HepG2 (cell line): ENCODE results near the gene VEGFA. TPM values are rescaled to one million over a fixed set of nuclear protein-coding genes. Genes with fewer than 3 reads are reported as not detected.
A peak's percentile ranks its signal among the peaks of the same experiment; 100 is the strongest.

Source experiments
- AHR ChIP-seq: IDR thresholded peaks from 2 replicates; pipeline ENCODE4 v1.6.1; 2018; ENCODE audit warnings: missing genetic modification reagents, missing compliant biosample characterization
- FOXA1 ChIP-seq, 2 experiments: fragments of 450-650 bp in 1 of 2; sonication (generic) in 1 of 2; formaldehyde crosslinking in 1 of 2; IDR thresholded peaks; 2 replicates each; pipeline versions ENCODE4 v1.4.0 to v1.6.1; 2016 to 2020; ENCODE audit warnings: missing genetic modification reagents in 1 of 2
- GMEB2 ChIP-seq: IDR thresholded peaks from 2 replicates; pipeline ENCODE4 v1.6.1; 2016; ENCODE audit warnings: missing biosample characterization, missing genetic modification reagents, low read depth
- KDM5B ChIP-seq: sonication (generic); formaldehyde crosslinking; IDR thresholded peaks from 2 replicates; pipeline ENCODE4 v1.4.0; 2020; ENCODE audit warnings: missing genetic modification reagents, mild to moderate bottlenecking, borderline replicate concordance
- MYPOP ChIP-seq: sonication (generic); formaldehyde crosslinking; IDR thresholded peaks from 2 replicates; pipeline ENCODE4 v1.8.1; 2023; ENCODE audit warnings: mild to moderate bottlenecking, moderate library complexity, missing genetic modification reagents
- NCOA2 ChIP-seq: sonication (generic); formaldehyde crosslinking; IDR thresholded peaks from 2 replicates; pipeline ENCODE4 v1.8.0; 2022; ENCODE audit warnings: inconsistent platforms
- NFKB2 ChIP-seq: sonication (generic); formaldehyde crosslinking; IDR thresholded peaks from 2 replicates; pipeline ENCODE4 v1.4.0; 2020; ENCODE audit warnings: missing genetic modification reagents, borderline replicate concordance
- SAP130 ChIP-seq: IDR thresholded peaks from 2 replicates; pipeline ENCODE4 v1.6.1; 2016; ENCODE audit warnings: low read depth
- SMAD1 ChIP-seq: sonication (generic); formaldehyde crosslinking; IDR thresholded peaks from 2 replicates; pipeline ENCODE4 v1.4.0; 2020; ENCODE audit warnings: missing genetic modification reagents, low read depth, mild to moderate bottlenecking, borderline replicate concordance
- SOX13 ChIP-seq, 3 experiments: fragments of 450-650 bp in 1 of 3; sonication (generic) in 1 of 3; formaldehyde crosslinking in 1 of 3; IDR thresholded peaks in 2 of 3; conservative IDR thresholded peaks in 1 of 3; 2 replicates each; pipeline versions ENCODE4 v1.5.0 to v1.6.1; 2016 to 2020; ENCODE audit warnings: antibody characterized with exemption in 1 of 3, mild to moderate bottlenecking in 1 of 3, missing compliant biosample characterization in 1 of 3, missing genetic modification reagents in 1 of 3, moderate library complexity in 1 of 3
- SRY ChIP-seq: sonication (generic); formaldehyde crosslinking; IDR thresholded peaks from 2 replicates; pipeline ENCODE4 v1.8.0; 2022; ENCODE audit warnings: mild to moderate bottlenecking, missing genetic modification reagents
- TEAD3 ChIP-seq: optimal IDR thresholded peaks from 2 replicates; pipeline ENCODE3; 2016; ENCODE audit warnings: borderline replicate concordance
- ZFP1 ChIP-seq: IDR thresholded peaks from 2 replicates; pipeline ENCODE4 v1.6.1; 2016
- ZNF121 ChIP-seq: sonication (generic); formaldehyde crosslinking; IDR thresholded peaks from 2 replicates; pipeline ENCODE4 v1.5.0; 2020; ENCODE audit warnings: mild to moderate bottlenecking, missing genetic modification reagents
- ZNF264 ChIP-seq: sonication (generic); formaldehyde crosslinking; IDR thresholded peaks from 2 replicates; pipeline ENCODE4 v1.4.0; 2020; ENCODE audit warnings: missing genetic modification reagents
- ZNF44 ChIP-seq: sonication (generic); formaldehyde crosslinking; IDR thresholded peaks from 2 replicates; pipeline ENCODE4 v1.5.1; 2020; ENCODE audit warnings: mild to moderate bottlenecking, missing genetic modification reagents
- ZNF580 ChIP-seq: IDR thresholded peaks from 2 replicates; pipeline ENCODE4 v1.6.1; 2016; ENCODE audit warnings: low read depth, borderline replicate concordance
- ZNF720 ChIP-seq: sonication (generic); formaldehyde crosslinking; IDR thresholded peaks from 2 replicates; pipeline ENCODE4 v1.4.0; 2020; ENCODE audit warnings: missing genetic modification reagents
- ZNF761 ChIP-seq: sonication (generic); formaldehyde crosslinking; conservative IDR thresholded peaks from 2 replicates; pipeline ENCODE4 v1.4.0; 2020; ENCODE audit warnings: mild to moderate bottlenecking, missing genetic modification reagents
- polyA plus RNA-seq, 8 experiments: library from polyadenylated mRNA; depleted of rRNA in 3 of 8; stranded (reverse) in 7 of 8; unstranded in 1 of 8; fragments of >200 nt; fragmentation: Illumina TruSeq in 4 of 8; extraction: Trizol in 4 of 8; gene quantifications; 2 replicates each; pipeline versions ENCODE4 v1.2.1 to v1.2.3, GENCODE V29; 2011 to 2016; ENCODE audit warnings: low read depth in 4 of 8, missing spikeins in 1 of 8, mixed read lengths in 1 of 8; ENCODE audit not compliant: insufficient read depth in 1 of 8
- total RNA-seq, 5 experiments: library from RNA; depleted of rRNA; stranded (reverse); fragments of >200 nt; fragmentation: Illumina TruSeq; extraction: Trizol; gene quantifications; 2 replicates each; pipeline ENCODE4 v1.2.3, GENCODE V29; 2016; ENCODE audit warnings: low read depth in 1 of 5
- TF ChIP-seq, protein P1 (sequence below): sonication (generic); formaldehyde crosslinking; IDR thresholded peaks from 2 replicates; pipeline ENCODE4 v1.4.0; 2020; ENCODE audit warnings: mild to moderate bottlenecking, missing genetic modification reagents
- TF ChIP-seq, protein P2 (sequence below): sonication (generic); formaldehyde crosslinking; IDR thresholded peaks from 2 replicates; pipeline ENCODE4 v1.4.0; 2020; ENCODE audit warnings: missing genetic modification reagents, borderline replicate concordance

VEGFA gene
- total and polyA plus RNA-seq, 2 of the 13 experiments (the other 11 are each of a cell fraction or from before 2014, with no cell fraction given): 68.1 to 629 TPM

- no peak for TF ChIP-seq MYPOP (CRISPR knock-in tag)
- TF ChIP-seq SOX13 (IDR thresholded peaks at IDR 0.05): no peak
- peak in 1 of 2 experiments; percentile 33; a peak in 1 of 4 replicates for TF ChIP-seq SOX13 (CRISPR knock-in tag; conservative IDR thresholded peaks at IDR 0.05 in 1 of 2, IDR thresholded peaks at IDR 0.05 in 1 of 2)
- TF ChIP-seq NCOA2 (CRISPR knock-in tag): 0 out of 2 replicates have a peak, but pooled peaks have one; percentile 30
- peak; percentile 59; the same call in 1 of the 2 replicates for TF ChIP-seq KDM5B (CRISPR knock-in tag)
- no peak for TF ChIP-seq ZNF761 (CRISPR knock-in tag)
- no peak for TF ChIP-seq GMEB2 (CRISPR knock-in tag)
- TF ChIP-seq, protein P1, sequence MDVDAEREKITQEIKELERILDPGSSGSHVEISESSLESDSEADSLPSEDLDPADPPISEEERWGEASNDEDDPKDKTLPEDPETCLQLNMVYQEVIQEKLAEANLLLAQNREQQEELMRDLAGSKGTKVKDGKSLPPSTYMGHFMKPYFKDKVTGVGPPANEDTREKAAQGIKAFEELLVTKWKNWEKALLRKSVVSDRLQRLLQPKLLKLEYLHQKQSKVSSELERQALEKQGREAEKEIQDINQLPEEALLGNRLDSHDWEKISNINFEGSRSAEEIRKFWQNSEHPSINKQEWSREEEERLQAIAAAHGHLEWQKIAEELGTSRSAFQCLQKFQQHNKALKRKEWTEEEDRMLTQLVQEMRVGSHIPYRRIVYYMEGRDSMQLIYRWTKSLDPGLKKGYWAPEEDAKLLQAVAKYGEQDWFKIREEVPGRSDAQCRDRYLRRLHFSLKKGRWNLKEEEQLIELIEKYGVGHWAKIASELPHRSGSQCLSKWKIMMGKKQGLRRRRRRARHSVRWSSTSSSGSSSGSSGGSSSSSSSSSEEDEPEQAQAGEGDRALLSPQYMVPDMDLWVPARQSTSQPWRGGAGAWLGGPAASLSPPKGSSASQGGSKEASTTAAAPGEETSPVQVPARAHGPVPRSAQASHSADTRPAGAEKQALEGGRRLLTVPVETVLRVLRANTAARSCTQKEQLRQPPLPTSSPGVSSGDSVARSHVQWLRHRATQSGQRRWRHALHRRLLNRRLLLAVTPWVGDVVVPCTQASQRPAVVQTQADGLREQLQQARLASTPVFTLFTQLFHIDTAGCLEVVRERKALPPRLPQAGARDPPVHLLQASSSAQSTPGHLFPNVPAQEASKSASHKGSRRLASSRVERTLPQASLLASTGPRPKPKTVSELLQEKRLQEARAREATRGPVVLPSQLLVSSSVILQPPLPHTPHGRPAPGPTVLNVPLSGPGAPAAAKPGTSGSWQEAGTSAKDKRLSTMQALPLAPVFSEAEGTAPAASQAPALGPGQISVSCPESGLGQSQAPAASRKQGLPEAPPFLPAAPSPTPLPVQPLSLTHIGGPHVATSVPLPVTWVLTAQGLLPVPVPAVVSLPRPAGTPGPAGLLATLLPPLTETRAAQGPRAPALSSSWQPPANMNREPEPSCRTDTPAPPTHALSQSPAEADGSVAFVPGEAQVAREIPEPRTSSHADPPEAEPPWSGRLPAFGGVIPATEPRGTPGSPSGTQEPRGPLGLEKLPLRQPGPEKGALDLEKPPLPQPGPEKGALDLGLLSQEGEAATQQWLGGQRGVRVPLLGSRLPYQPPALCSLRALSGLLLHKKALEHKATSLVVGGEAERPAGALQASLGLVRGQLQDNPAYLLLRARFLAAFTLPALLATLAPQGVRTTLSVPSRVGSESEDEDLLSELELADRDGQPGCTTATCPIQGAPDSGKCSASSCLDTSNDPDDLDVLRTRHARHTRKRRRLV (CRISPR knock-in tag): no peak
- no peak for TF ChIP-seq SRY (CRISPR knock-in tag)
- 0 out of 2 replicates have a peak, but pooled peaks have one; percentile 73 for TF ChIP-seq ZNF264 (CRISPR knock-in tag)
- TF ChIP-seq FOXA1 (IDR thresholded peaks at IDR 0.05): no peak
- peak; percentile 90 for TF ChIP-seq FOXA1 (CRISPR knock-in tag; IDR thresholded peaks at IDR 0.05)
- peak; percentile 26; the same call in 1 of the 2 replicates for TF ChIP-seq NFKB2 (CRISPR knock-in tag)
- no peak for TF ChIP-seq ZFP1 (CRISPR knock-in tag)
- peak; percentile 35; the same call in 1 of the 2 replicates for TF ChIP-seq SAP130
- peak; percentile 93 for TF ChIP-seq TEAD3 (CRISPR knock-in tag)
- TF ChIP-seq ZNF580: no peak
- no peak for TF ChIP-seq ZNF44
- TF ChIP-seq SMAD1 (CRISPR knock-in tag): no peak
- TF ChIP-seq, protein P2, sequence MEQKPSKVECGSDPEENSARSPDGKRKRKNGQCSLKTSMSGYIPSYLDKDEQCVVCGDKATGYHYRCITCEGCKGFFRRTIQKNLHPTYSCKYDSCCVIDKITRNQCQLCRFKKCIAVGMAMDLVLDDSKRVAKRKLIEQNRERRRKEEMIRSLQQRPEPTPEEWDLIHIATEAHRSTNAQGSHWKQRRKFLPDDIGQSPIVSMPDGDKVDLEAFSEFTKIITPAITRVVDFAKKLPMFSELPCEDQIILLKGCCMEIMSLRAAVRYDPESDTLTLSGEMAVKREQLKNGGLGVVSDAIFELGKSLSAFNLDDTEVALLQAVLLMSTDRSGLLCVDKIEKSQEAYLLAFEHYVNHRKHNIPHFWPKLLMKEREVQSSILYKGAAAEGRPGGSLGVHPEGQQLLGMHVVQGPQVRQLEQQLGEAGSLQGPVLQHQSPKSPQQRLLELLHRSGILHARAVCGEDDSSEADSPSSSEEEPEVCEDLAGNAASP: peak; percentile 27; the same call in 1 of the 2 replicates
- no peak for TF ChIP-seq ZNF720 (CRISPR knock-in tag)
- 0 out of 2 replicates have a peak, but pooled peaks have one; percentile 13 for TF ChIP-seq ZNF121 (CRISPR knock-in tag)
- TF ChIP-seq AHR (CRISPR knock-in tag): no peak
Measured at GRCh38 chr6:43827898-43828297, 57.9 kb downstream of the VEGFA start (continued).
